Activated T-cell treated with anti-CD3 and anti-CD28 coated beads, Interleukin-2, amount 50 U/mL, for 24 hours (primary cell): Measurements from ENCODE around the gene TRABD2B.

Experiments
- DNase-seq: peaks from one replicate; pipeline ENCODE4 v3.0.0-alpha.2; 2020
- H3K27ac Mint-ChIP-seq: 2 replicates; pipeline ENCODE4 v1.8.0; 2020; ENCODE audit warnings: mild to moderate bottlenecking, mixed read lengths
- H3K27me3 Mint-ChIP-seq: 2 replicates; pipeline ENCODE4 v1.8.0; 2020; ENCODE audit warnings: mixed read lengths
- H3K36me3 Mint-ChIP-seq: 2 replicates; pipeline ENCODE4 v1.8.0; 2020; ENCODE audit warnings: low read depth, mixed read lengths
- H3K4me1 Mint-ChIP-seq: 2 replicates; pipeline ENCODE4 v1.8.0; 2020; ENCODE audit warnings: low read depth, mixed read lengths
- H3K4me3 Mint-ChIP-seq: 2 replicates; pipeline ENCODE4 v1.8.0; 2020; ENCODE audit warnings: mild to moderate bottlenecking, moderate library complexity, mixed read lengths
- H3K9me3 Mint-ChIP-seq: 2 replicates; pipeline ENCODE4 v1.8.0; 2020; ENCODE audit warnings: mixed read lengths

Gene TRABD2B

DNA sequence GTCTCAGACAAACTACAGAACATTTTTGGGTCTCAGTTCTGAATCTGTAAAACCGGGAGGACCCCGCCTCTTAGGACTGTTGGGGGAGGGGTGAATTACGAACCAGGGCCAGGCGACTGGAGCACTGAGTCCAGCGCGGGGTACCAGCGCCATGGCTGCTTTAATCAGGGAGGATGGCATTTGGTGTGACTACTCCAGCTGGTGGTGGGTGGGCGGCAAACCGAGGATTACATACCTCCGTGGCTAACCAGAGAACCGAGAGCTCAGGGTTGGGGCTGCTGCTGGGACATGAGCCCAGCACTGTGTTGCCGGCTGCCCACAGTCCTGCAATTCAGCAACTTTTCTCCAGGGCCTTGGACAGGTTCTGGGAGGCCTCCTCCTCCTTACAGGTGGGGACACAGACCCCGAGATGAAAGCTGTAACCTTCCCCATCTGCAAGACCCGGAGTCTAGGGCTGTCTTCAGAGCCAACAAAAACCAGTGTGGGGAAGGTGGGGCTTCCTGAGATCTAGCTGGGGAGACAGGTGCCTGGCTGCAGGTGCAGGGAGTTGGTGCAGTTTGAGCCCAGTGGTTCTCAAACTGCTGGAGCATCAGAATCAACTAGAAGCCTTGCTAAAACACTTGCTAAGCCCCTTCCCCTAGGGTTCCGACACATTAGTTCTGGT is 285.9 kb downstream of the TRABD2B start:
- Mint-ChIP-seq H3K36me3 (no peaks in the 10 kb centered on the region), H3K27ac (no peak overlapping the region), H3K9me3 (no peaks in the 10 kb centered on the region), H3K4me1 (peaks cover 15% of the 10 kb centered on the region), H3K4me3 (no peak overlapping the region), H3K27me3 (peaks cover 86% of the 10 kb centered on the region)
- no peak for DNase-seq
